ENCODE results near the gene SYNJ2. TPM values are rescaled to one million over a fixed set of nuclear protein-coding genes. Genes with fewer than 3 reads are reported as not detected.

The SYNJ2 gene
- total and polyA plus RNA-seq, 2 experiments from 2014 or later: 20.5 to 28.6 TPM

GRCh38 chr6:158028876-158029275, 47.2 kb downstream of the SYNJ2 start:
- 95 to 99% methylated on average over 8 of the region's 8 CpGs for WGBS, 2 experiments (ENCODE audit: low coverage in 1 of 2, low lambda C conversion rate in 2 of 2, missing lambda C conversion rate in 2 of 2)
- Histone ChIP-seq H3K9me3 (ENCODE audit: low read depth) (no peaks in the 10 kb centered on the region), H3K9ac (no peak overlapping the region), H4K20me1 (ENCODE audit: insufficient read depth) (no peaks in the 10 kb centered on the region), H3K79me2 (ENCODE audit: insufficient read depth) (peaks cover 60% of the 10 kb centered on the region), H3K36me3 (ENCODE audit: low read depth) (no peaks in the 10 kb centered on the region; the same call in 1 of the 2 replicates), H3K27me3 (replicated peaks; ENCODE audit: insufficient read depth) (no peaks in the 10 kb centered on the region), H3K27ac (no peak overlapping the region), H3F3A (ENCODE audit: insufficient read depth) (peaks cover 52% of the 10 kb centered on the region), H2AFZ (no peak overlapping the region), H3K4me3 (no peak overlapping the region), H3K4me1 (ENCODE audit: insufficient read depth) (peaks cover 50% of the 10 kb centered on the region), H3K9me2 (ENCODE audit: insufficient read depth) (no peaks in the 10 kb centered on the region), H3K4me2 (ENCODE audit: unreplicated experiment) (no peak overlapping the region)
- TF ChIP-seq EZH2phosphoT487 (IDR thresholded peaks at IDR 0.05; ENCODE audit: insufficient read depth, low read depth) (no peak), EZH2 (IDR thresholded peaks at IDR 0.05; ENCODE audit: insufficient read depth, poor library complexity, severe bottlenecking) (no peak)
- DNase-seq: no peak
- in situ Hi-C loops (cut with MboI): no loop called here

- TF ChIP-seq EZH2phosphoT487 (IDR thresholded peaks at IDR 0.05; ENCODE audit: insufficient read depth, low read depth): no peak
- TF ChIP-seq EZH2 (IDR thresholded peaks at IDR 0.05; ENCODE audit: insufficient read depth, poor library complexity, severe bottlenecking): no peak
- Histone ChIP-seq H3K9me2 (ENCODE audit: insufficient read depth) (no peaks in the 10 kb centered on the region), H3K79me2 (ENCODE audit: insufficient read depth) (peaks cover 60% of the 10 kb centered on the region), H3K4me3 (no peak overlapping the region), H3K27me3 (replicated peaks; ENCODE audit: insufficient read depth) (no peaks in the 10 kb centered on the region), H2AFZ (no peak overlapping the region), H3K9me3 (ENCODE audit: low read depth) (no peaks in the 10 kb centered on the region), H3K9ac (no peak overlapping the region), H3K27ac (peak overlapping the region; percentile 96), H3K36me3 (ENCODE audit: low read depth) (peaks cover 2% of the 10 kb centered on the region; the same call in 1 of the 2 replicates), H4K20me1 (ENCODE audit: insufficient read depth) (no peaks in the 10 kb centered on the region), H3K4me2 (ENCODE audit: unreplicated experiment) (no peak overlapping the region), H3K4me1 (ENCODE audit: insufficient read depth) (peaks cover 49% of the 10 kb centered on the region), H3F3A (ENCODE audit: insufficient read depth) (peaks cover 57% of the 10 kb centered on the region)
- WGBS, 2 experiments (ENCODE audit: low coverage in 1 of 2, low lambda C conversion rate in 2 of 2, missing lambda C conversion rate in 2 of 2): 92 to 96% methylated on average over 10 of the region's 10 CpGs
- DNase-seq: no peak
- in situ Hi-C loops (cut with MboI): no loop called here
Measured at GRCh38 chr6:158029668-158030230, 48.1 kb downstream of the SYNJ2 start.

- DNase-seq: peak; percentile 43
- H3K9me2 ChIP-seq (ENCODE audit: insufficient read depth): no peaks in the 10 kb centered on the region
- no peaks in the 10 kb centered on the region for H3K27me3 ChIP-seq (replicated peaks; ENCODE audit: insufficient read depth)
- H3F3A ChIP-seq (ENCODE audit: insufficient read depth): peaks cover 52% of the 10 kb centered on the region
- no peak overlapping the region for H2AFZ ChIP-seq
- TF ChIP-seq EZH2 (IDR thresholded peaks at IDR 0.05; ENCODE audit: insufficient read depth, poor library complexity, severe bottlenecking) (no peak), EZH2phosphoT487 (IDR thresholded peaks at IDR 0.05; ENCODE audit: insufficient read depth, low read depth) (no peak)
- H3K4me3 ChIP-seq: no peak overlapping the region
- peaks cover 40% of the 10 kb centered on the region for H3K4me1 ChIP-seq (ENCODE audit: insufficient read depth)
- peak overlapping the region; percentile 96 for H3K27ac ChIP-seq
- H3K36me3 ChIP-seq (ENCODE audit: low read depth): peaks cover 5% of the 10 kb centered on the region; the same call in 1 of the 2 replicates
- peak overlapping the region; percentile 83 for H3K9ac ChIP-seq
- peak overlapping the region; percentile 48 for H3K4me2 ChIP-seq (ENCODE audit: unreplicated experiment)
- H4K20me1 ChIP-seq (ENCODE audit: insufficient read depth): no peaks in the 10 kb centered on the region
- WGBS, 2 experiments (ENCODE audit: low coverage in 1 of 2, low lambda C conversion rate in 2 of 2, missing lambda C conversion rate in 2 of 2): 72 to 74% methylated on average over 16 of the region's 16 CpGs
- in situ Hi-C loops (cut with MboI): no loop called here
- no peaks in the 10 kb centered on the region for H3K9me3 ChIP-seq (ENCODE audit: low read depth)
- H3K79me2 ChIP-seq (ENCODE audit: insufficient read depth): peaks cover 60% of the 10 kb centered on the region
Measured at GRCh38 chr6:158030380-158031300, 49.0 kb downstream of the SYNJ2 start.

- no peak overlapping the region for H2AFZ ChIP-seq
- H3F3A ChIP-seq (ENCODE audit: insufficient read depth): peaks cover 56% of the 10 kb centered on the region
- no peaks in the 10 kb centered on the region for H3K9me2 ChIP-seq (ENCODE audit: insufficient read depth)
- no peaks in the 10 kb centered on the region for H3K27me3 ChIP-seq (replicated peaks; ENCODE audit: insufficient read depth)
- peak; percentile 96 for DNase-seq
- H3K27ac ChIP-seq: peak overlapping the region; percentile 96
- WGBS, 2 experiments (ENCODE audit: low coverage in 1 of 2, low lambda C conversion rate in 2 of 2, missing lambda C conversion rate in 2 of 2): 3 to 5% methylated on average over 20 of the region's 20 CpGs
- H3K4me1 ChIP-seq (ENCODE audit: insufficient read depth): peaks cover 34% of the 10 kb centered on the region
- no peaks in the 10 kb centered on the region for H4K20me1 ChIP-seq (ENCODE audit: insufficient read depth)
- peaks cover 69% of the 10 kb centered on the region for H3K79me2 ChIP-seq (ENCODE audit: insufficient read depth)
- no peaks in the 10 kb centered on the region for H3K9me3 ChIP-seq (ENCODE audit: low read depth)
- TF ChIP-seq EZH2 (IDR thresholded peaks at IDR 0.05; ENCODE audit: insufficient read depth, poor library complexity, severe bottlenecking) (no peak), EZH2phosphoT487 (IDR thresholded peaks at IDR 0.05; ENCODE audit: insufficient read depth, low read depth) (no peak)
- in situ Hi-C loops (cut with MboI): no loop called here
- H3K4me3 ChIP-seq: peak overlapping the region; percentile 7; the same call in 1 of the 2 replicates
- H3K9ac ChIP-seq: peak overlapping the region; percentile 83
- H3K36me3 ChIP-seq (ENCODE audit: low read depth): peaks cover 11% of the 10 kb centered on the region; the same call in 1 of the 2 replicates
- peak overlapping the region; percentile 48 for H3K4me2 ChIP-seq (ENCODE audit: unreplicated experiment)
Measured at GRCh38 chr6:158031381-158032353, 50.0 kb downstream of the SYNJ2 start.
